ENCODE data around the gene DBF4B.
"Not testable (repeated sequence)": the region's sequence is repeated elsewhere in the genome, so short reads cannot be mapped to it uniquely, and the experiment has no call there.

DBF4B gene

DNA sequence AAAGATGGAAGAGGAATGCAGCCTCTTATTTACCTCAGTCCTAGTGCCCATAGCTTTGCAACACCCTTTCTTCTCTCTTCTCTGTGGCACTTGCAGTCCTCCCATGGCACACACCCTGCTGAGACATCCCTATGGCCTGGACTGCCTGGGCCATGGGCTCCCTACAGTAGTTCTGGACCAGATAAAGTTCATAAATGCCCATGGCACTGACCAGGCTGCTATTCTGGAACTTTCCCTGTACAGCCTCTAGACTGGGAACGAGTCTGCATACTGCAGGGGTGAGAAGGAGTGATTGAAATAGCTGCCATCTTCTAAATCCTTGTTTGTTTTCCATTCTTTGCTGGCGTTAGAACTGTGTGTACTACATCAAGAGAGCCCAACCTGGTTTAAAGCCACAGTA is 25.8 kb downstream of the DBF4B start:
- no peak for DNase-seq (ENCODE audit: low spot score)

DNA sequence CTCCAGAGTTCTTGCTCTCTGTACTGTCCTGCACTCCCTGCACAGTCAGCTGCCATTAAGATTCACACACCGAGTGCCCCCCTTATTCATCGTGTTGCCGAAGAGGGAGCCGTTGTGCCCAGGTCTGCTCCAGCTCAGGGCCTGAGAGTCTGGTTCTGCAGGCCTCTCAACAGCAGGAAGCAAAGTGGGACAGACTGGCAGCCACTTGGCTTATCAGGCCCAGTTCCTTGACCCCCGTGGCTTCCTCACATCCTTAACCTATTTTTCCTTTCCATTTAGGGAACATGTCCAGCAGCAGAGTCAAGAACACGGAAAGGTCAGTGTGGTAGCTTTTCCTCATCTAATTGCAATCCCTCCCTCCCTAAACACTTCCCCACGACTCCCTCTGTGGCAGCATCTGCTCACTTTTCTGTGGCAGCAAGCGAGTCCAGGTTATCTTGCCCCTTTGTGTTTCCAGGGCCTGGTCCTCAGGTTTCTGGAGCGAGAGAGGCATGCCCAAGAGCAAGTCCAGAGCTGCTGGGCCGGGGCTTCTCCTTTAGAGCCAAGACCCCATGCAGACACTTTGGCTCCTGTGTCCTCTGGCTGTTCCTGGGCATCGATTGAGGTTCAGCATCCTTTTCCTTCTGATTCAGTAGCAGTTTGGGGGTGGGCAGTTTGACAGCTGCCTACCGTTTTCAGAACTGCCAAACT is 28.2 kb downstream of the DBF4B start:
- DNase-seq (ENCODE audit: low spot score): no peak

DNA sequence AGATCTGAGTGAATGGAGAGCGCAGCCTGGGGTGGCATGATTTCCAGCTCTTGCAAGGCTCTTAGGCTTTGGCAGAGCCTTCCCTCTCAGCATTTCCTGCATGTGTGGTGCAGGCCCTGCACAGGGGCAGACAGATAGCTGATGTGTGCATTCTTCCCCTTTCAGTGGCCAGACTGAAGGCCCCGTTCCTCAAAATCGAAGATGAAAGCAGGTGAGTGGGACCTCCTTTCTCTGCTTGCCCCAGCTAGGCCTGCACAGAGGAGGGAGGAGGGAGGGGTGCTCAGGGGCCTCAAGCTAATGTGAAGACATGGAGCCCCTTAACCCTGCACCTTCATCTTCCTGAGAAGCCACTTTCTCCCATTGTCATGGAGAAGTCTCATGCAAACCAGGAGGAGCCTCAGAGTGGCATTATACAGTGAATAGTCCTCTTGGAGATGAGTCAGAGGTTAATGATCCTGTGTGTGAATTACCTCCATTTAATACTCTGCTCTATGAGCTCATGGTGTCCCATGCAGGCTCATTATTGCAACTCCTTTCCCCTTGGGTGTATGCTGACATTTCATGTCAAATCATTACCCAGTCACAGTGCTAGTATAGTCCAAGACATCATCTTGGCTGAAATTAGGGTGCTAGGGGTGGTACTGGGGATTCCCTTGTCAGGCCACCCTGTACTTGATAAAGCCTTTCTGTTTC is 29.9 kb downstream of the DBF4B start:
- no peak for DNase-seq (ENCODE audit: low spot score)

DNA sequence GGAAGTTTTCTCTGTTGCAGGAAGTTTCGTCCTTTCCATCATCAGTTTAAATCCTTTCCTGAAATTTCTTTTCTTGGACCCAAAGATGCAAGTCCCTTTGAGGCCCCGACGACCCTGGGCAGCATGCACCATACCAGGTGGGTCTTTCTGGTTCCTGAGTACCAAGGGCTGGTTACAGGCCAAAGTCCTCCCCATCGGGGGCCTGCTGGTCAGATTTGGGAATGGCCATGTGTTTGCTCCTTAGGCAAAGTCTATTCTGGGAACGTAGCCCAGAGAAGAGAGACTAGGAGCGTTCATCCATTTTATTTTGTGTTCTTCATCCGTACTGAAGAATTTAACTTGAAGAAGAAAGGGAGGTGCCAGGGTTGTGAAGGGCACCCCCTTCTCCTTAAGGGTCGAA is 32.9 kb downstream of the DBF4B start:
- DNase-seq (ENCODE audit: low spot score): no peak

DNA sequence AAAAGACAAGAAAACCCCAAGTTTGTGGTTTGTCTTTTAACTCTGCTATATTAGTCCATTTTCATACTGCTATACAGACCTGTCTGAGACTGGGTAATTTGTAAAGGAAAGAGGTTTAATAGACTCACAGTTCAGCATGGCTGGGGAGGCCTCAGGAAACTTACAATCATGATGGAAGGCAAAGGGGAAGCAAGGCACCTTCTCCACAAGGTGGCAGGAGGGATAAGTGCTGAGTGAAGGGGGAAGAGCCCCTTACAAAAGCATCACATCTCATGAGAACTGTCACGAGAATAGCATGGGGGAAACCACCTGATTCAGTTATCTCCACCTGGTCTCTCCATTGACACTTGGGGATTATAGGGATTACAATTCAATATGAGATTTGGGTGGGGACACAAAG is 36.8 kb downstream of the DBF4B start:
- no peak for DNase-seq (ENCODE audit: low spot score)

DNA sequence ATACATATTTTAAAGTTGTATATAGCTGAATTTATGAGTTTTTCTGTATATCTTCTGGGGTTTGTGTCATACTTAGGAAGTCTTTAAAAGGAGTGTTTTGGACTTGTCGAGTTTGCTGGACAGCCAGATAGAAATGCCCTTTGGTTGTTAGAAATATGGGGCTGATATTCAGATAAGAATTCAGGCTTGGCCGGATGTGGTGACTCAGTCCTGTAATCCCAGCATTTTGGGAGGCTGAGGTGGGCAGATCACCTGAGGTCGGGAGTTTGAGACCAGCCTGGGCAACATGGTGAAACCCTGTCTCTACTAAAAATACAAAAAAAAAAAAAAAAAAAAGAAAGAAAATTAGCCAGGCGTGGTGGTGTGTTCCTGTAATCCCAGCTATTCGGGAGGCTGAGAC is 37.3 kb downstream of the DBF4B start:
- DNase-seq (ENCODE audit: low spot score): not testable (repeated sequence)

DNA sequence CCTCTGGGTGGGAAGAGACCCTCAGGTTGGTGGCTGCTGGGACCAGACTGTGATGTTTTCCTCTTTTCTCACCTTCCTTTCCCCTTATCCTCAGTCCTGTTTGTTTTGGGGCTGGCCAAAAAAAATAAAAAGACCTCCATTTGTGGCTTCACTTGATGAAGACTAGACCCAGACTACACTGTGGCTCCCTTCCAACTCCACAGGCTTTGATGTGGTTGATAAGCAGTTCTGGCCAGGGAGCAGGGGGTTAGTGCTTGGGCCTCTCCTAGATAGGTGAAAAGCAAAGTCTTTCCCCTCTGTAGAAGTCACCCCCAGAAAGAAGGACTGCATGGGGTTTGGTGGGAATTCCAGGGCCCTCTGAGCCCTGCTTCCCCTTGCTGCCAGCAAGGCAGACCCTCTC is 39.1 kb downstream of the DBF4B start:
- DNase-seq (ENCODE audit: low spot score): no peak

DNA sequence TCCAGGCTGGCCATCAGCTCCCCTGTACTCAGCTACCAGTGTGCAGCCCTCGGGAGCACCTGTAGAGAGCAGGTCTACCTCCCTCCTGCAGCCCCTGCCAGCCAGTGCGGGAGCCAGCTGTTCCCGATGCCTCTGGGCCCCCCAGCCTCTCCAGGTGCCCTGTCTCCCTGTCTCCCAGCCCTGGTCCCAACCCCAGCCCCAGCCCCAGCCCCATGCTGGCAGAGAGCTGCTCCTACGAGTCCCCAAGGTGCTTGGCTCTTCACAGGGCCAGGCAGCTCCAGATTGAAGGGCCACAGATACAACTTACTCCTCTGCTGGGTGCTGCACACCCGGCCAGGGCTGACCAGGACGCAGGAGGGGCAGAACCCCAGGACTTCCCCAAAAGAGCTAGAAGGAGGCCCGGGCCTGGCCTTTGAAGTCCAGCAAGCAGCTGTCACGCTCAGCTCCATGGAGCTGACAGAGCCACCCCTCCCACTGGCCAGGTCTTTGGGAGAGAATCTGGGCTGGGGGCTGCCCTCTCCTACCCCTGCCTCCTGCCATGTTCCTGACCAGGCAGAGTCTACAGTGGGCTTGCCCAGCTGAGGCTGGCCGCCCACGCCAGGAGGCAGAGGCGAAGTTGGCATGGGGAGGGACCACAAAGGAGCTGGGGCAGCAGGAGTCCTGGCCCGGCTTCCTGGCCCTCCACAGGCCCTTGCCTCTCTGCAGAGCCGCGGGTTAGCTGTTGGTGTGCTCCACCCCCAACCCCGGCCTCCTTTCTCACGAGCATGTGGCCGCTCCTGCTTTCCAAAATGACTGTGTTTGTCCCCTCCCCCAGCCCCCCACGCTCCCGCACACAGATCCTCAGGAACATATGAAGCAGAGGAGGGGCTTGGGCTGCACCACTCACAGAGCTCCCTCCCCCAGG is 40.9 kb downstream of the DBF4B start:
- DNase-seq (ENCODE audit: low spot score): no peak

DNA sequence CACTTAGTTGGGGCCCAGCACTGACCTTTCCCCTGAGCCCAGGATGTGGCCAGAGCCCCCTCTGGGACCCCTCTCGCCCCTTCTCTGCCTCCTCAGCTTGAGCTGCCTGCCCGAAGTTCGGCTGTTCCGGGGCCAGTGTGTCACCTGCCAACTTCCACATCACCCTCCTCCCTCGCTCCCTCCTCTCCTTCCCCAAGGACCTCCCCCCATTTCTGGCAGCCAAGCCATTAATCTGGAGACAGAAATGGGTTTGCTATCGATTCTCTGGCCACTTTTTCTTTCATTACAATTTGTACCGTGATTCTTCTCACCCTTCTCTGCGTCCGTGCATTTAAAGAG is 41.5 kb downstream of the DBF4B start:
- no peak for DNase-seq (ENCODE audit: low spot score)

DNA sequence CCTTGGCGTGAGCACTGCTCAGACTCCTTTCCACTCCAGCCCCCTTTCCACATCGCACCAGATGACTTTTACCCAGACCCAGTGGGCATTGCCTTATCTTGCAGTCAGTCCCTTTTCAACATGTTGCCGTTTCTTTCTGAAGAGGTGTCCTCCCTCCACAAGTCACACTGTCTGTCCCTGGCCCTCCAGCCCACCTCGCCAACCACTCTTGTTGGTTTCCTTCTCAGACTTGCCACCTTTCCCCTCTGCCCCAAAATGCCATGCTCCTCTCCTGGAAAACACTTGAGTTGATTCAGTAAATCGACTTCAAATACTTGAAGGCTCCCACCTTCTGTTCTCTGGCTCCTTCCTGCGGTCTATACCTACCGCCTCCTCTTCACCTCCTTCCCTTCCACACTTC is 42.9 kb downstream of the DBF4B start:
- no peak for DNase-seq (ENCODE audit: low spot score)

DNA sequence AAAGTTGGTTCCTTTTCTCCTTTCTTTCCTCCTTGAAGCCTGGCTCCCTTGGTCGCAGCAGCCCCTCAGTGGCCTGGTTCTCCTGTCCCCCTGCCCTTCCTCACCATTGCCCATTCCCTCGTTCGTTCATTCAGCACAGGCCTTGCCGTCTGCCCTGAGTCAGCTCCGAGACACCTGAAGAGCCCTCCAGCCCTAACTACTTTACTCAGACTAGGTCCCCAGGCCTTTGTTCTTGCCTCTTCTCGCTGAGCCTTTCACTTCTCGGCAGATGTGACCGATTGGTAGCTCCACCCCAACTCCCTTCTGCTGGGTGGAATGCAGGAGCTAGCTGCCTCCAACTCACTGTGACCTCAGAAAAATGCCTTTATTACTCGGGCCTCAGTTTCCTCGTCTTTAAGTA is 43.3 kb downstream of the DBF4B start:
- no peak for DNase-seq (ENCODE audit: low spot score)

DNA sequence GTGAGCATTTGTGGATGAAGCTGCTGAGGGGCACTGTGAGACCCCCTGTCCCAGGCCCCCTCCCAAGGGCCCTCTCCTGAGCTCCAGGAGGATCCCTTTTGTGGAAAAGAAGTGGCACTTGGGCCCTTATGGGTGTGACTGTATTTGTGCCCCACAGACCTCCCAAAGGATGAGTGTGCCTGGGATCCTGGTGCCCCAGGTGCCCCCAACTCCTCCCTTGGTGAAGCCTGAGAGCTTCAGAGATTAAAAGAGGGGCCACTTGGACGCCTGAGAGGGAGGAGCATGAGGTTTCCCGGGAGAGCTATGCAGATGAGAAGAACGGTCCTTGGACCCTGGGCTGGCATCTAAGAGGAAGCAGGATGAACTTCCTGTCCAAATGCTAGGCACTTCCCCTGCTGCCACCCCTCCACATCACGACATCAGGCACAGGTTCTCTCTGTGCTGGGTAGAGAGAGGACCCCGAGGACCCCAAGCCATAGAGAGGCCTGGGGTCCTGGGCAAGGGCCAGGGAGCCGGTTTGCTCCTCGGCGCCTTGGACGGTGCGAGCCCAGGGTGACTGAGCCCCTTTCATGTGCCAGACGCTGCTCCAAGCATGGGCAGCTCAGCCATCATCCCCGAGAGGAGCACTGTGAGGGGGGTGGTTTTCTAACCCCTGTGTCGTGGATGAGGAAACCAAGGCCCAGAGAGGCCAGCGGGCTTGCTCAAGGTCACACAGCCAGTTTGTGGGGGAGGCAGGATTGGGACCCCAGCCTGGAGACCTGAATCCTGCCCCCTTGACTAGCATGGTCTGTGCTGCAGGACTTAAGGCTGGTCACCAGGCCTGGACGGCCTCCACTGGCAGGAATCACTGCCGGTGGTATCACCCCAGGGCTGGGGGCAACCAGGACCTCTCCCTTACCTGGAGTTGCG is 44.7 kb downstream of the DBF4B start:
- no peak for DNase-seq (ENCODE audit: low spot score)

DNA sequence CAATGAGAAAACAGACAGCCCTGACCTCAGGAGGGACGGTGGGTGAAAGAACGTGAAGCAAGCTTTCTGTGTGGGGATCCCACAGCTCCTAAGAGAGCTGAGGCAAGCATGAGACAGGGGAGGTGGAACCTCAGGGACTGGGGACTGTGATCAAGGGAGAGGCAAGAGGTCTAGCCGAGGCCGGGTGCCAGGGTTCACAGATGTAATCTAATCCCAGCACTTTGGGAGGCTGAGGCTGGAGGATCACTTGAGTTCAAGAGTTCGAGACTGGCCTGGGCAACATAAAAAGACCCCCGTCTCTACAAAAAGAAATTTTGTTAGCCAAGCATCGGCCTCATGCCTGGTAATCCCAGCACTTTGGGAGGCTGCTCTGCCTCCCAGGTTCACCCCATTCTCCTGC is 45.8 kb downstream of the DBF4B start:
- DNase-seq (ENCODE audit: low spot score): no peak

DNA sequence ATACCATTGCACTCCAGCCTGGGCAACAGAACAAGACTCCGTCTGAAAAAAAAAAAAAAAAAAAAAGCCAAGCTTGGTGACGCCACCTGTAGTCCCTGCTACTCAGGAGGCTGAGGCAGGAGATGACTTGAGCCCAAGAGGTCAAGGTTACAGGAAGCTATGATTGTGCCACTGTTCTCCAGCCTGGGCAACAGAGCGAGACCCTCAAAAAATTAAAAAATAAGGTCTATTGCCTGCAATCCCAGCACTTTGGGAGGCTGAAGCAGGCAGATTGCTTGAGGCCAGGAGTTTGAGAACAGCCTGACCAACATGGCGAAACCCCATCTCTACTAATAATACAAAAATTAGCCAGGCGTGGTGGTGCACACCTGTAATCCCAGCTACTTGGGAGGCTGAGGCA is 46.7 kb downstream of the DBF4B start:
- not testable (repeated sequence) for DNase-seq (ENCODE audit: low spot score)

DNA sequence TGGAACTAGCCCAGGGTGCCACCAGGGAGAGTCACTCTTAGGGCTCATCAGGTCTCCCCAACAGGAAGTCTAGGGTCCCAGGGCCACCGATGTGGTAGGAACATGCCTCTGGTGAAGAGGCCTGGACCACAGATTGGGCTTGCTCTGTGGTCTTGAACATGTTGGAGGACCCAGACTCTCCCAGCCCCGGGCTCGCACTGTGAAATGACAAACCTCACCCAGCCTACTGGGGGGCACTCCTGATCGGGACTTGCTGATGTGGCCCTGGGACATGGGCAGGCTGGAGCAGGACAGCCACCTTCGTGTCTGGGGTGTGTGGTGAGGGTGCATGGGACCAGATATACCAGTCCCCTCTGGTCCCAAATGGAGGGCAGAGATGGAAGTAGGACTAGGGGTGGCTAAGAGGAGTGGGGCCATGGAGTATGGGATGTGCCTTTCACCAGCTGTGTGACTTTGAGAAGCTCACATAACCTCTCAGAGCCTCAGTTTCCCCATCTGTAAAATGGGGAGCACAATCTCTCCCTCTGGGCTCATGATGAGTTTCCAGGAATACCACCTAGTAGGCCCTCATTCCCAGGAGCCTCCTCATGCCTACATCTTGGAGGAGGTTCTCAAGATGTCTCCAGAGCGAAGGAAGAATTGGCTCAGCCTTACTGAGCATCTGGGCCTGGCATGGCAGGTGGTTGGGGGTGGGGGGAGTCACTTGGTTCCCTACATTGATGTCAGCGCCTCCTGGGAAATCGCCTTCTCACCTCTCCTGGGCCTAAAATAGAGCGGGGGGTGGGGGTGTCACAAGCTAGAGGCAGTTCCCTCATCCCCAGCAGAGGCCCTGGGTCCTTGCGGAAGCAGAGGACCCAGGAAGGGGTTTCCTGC is 48.8 kb downstream of the DBF4B start:
- DNase-seq (ENCODE audit: low spot score): no peak

DNA sequence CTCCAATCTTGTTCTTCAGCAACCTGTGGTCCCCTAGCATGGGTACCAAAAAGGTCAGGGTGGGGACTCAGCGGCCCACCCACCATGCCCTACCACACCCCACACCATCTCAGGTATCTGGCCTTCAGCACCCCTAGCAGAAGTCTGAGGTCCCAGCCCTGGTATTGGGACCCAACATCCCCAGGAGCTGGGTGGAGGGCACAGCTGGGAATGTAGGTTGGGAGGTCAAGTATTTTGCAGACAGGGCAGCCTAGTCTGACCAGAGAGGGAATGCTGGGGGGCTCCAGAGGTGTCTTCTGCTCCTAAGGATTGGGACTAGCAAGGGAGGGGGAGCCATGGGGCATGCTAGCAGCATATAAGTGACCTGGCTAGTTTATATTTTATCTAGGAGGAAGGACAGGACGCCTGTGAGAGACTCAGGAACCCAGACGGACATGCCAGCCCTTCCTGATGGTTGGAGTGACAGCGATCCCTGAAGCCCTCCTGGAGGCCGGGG is 49.5 kb downstream of the DBF4B start:
- no peak for DNase-seq (ENCODE audit: low spot score)

DNA sequence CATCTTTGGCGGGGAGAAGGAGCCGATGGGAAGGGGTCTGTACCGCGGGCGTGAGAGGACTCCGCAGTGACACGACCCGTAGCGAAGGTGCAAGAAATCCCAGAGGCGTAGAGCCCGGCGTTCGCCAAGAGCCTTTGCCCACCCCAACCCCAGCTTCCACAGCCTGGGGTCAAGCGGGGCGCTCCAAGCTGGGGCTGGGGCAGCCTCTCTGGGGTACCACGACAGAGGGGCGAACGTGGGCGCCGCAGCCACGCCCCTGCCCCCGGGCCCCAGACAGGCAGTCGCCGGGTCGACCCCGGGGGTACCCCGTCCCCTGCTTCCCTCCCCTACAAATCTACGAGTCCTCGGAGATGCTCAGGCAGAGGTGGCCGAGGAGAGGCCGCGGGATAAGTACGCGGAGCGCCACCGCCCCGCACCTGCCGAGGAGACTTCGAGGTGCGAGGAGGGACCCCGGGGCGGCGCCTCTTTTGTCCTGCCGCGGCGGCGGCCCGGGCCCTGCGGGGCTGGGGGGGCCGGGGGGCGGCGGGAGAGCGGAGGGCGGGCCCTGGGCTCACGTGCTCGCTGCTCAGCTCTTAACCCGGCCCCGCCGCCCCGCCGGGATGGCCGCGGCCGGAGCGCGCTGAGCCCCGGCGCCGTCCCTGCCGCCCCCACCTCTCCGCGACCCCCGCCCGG is 50.1 kb downstream of the DBF4B start, which contains the start of gene ADAM11:
Gene ADAM11, plus strand, starts transcription at position 575 of the 672 bp plus-strand sequence. CDS start 212 bp downstream, outside the sequence.
- peak; percentile 82 for DNase-seq (ENCODE audit: low spot score)

DNA sequence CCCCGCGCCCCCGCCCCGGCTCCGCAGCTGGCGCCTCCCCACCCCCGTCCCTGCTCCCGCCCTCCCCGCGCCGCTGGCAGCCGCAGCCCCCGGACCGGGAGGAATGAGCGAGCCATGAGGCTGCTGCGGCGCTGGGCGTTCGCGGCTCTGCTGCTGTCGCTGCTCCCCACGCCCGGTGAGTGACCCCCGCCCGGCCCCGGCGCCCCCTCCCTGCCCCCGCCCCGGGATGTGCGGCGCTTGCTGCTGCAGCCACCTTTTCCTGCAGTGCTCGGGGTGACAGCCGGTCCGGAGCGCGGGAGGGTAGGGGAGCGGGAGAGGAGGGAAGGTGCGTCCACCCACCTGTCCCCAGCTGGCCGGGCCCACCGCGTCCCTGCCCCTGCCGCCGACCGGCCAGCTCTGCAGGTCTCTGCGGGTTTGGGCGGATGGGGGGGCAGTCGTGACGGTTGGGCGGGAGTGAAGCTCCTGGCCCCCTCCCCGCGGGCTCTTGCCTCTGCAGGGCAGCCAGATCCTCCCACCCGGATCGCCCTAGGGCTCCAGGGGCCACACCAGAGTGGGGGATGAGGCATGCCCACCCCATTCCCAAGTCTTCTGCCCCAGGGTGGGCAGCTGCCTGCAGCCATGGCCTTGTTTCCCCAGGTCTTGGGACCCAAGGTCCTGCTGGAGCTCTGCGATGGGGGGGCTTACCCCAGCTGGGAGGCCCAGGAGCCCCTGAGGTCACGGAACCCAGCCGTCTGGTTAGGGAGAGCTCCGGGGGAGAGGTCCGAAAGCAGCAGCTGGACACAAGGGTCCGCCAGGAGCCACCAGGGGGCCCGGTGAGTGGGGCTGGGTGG is 50.8 kb downstream of the DBF4B start:
- no peak for DNase-seq (ENCODE audit: low spot score)

DNA sequence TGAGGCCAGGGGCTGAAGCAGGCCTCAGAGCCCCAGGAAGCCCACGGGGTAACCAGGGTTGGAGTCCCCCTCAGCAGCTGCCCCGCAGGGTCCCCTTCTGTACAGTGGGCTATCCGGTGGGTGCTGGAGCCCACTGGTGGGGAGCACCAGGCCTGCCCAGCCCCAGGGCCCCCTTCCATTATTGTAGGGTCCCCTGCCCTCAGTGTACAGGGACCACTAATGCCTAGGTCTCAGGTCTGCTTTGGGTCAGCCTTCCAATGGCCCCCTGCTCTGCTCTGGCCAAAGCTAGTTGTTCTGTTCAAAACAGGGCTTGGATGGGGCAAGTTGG is 51.4 kb downstream of the DBF4B start:
- no peak for DNase-seq (ENCODE audit: low spot score)
